T-cell (primary cell): Measurements from ENCODE around the gene CNOT4. TPM values are rescaled to one million over a fixed set of nuclear protein-coding genes. Genes with fewer than 3 reads are reported as not detected.

Experiments used
- ATAC-seq, 4 experiments: fragments of 200-7000 bp in 3 of 4; fragments of 150-1000 bp in 1 of 4; cut with Tn5 transposase; replicated peaks in 1 of 4; 1 replicate in 3 of 4; 2 replicates in 1 of 4; pipeline ENCODE4 v1.10.0; 2021; ENCODE audit warnings: moderate library complexity in 3 of 4, mild to moderate bottlenecking in 2 of 4, moderate number of reproducible peaks in 1 of 4
- CTCF ChIA-PET, 2 donors: fragments of 300-600 bp; sonication (Branson Sonifier 250); formaldehyde crosslinking; loops; one replicate each; lab custom pipeline; 2022; ENCODE audit warnings: antibody characterized with exemption in 2 of 2; lab: Charles Lee
- POLR2A ChIA-PET, 2 donors: fragments of 300-600 bp; sonication (Branson Sonifier 250); formaldehyde crosslinking; loops; one replicate each; lab custom pipeline; 2022; ENCODE audit warnings: antibody characterized with exemption in 2 of 2; lab: Charles Lee
- DNase-seq, 35 experiments: peaks; one replicate each; pipeline versions ENCODE4 v3.0.0 to v3.0.0-alpha.2; 2013 to 2023
- H3K27ac ChIP-seq: one replicate; pipeline ENCODE4 v1.5.1; 2013; ENCODE audit warnings: low read length
- H3K27me3 ChIP-seq, 2 experiments: replicated peaks in 1 of 2; 1 replicate in 1 of 2; 2 replicates in 1 of 2; pipeline versions ENCODE4 v1.6.1 to v1.7.0; 2013; ENCODE audit warnings: low read length in 1 of 2, mixed read lengths in 1 of 2; ENCODE audit not compliant: control insufficient read depth in 2 of 2, insufficient read depth in 2 of 2; ENCODE audit errors: extremely low read depth in 1 of 2
- H3K36me3 ChIP-seq, 2 donors: 1 replicate in 1 of 2; 2 replicates in 1 of 2; pipeline versions ENCODE4 v1.6.1 to v1.7.0; 2013; ENCODE audit warnings: low read length in 1 of 2; ENCODE audit not compliant: control insufficient read depth in 2 of 2, insufficient read depth in 1 of 2; ENCODE audit errors: extremely low read depth in 1 of 2
- H3K4me1 ChIP-seq, 2 experiments: 1 replicate in 1 of 2; 2 replicates in 1 of 2; pipeline versions ENCODE4 v1.6.1 to v1.7.0; 2013; ENCODE audit warnings: low read length in 2 of 2, mixed read lengths in 1 of 2; ENCODE audit not compliant: insufficient read depth in 2 of 2, control insufficient read depth in 1 of 2; ENCODE audit errors: extremely low read depth in 1 of 2
- H3K4me3 ChIP-seq, 2 donors: 1 replicate in 1 of 2; 2 replicates in 1 of 2; pipeline versions ENCODE4 v1.5.1 to v1.7.0; 2013; ENCODE audit warnings: mild to moderate bottlenecking in 2 of 2, low read length in 1 of 2, moderate library complexity in 1 of 2; ENCODE audit not compliant: control insufficient read depth in 1 of 2; ENCODE audit errors: extremely low read depth in 1 of 2
- H3K9me3 ChIP-seq: 2 replicates; pipeline ENCODE4 v1.7.0; 2013
- H3K27ac Mint-ChIP-seq, 2 donors: one replicate each; pipeline ENCODE4 v1.8.0; 2020 to 2021; ENCODE audit warnings: mild to moderate bottlenecking in 2 of 2, mixed read lengths in 2 of 2
- H3K27me3 Mint-ChIP-seq, 2 donors: one replicate each; pipeline ENCODE4 v1.8.0; 2021 to 2022; ENCODE audit warnings: mixed read lengths in 2 of 2
- H3K36me3 Mint-ChIP-seq: one replicate; pipeline ENCODE4 v1.8.0; 2021; ENCODE audit warnings: mixed read lengths
- H3K4me1 Mint-ChIP-seq, 3 donors: one replicate each; pipeline ENCODE4 v1.8.0; 2020 to 2022; ENCODE audit warnings: mixed read lengths in 3 of 3, mild to moderate bottlenecking in 1 of 3
- H3K4me3 Mint-ChIP-seq, 3 donors: one replicate each; pipeline ENCODE4 v1.8.0; 2020 to 2022; ENCODE audit warnings: mild to moderate bottlenecking in 3 of 3, mixed read lengths in 3 of 3, moderate library complexity in 3 of 3
- H3K9me3 Mint-ChIP-seq, 3 donors: one replicate each; pipeline ENCODE4 v1.8.0; 2020 to 2022; ENCODE audit warnings: mixed read lengths in 3 of 3
- WGBS: methylation state at CpG from one replicate; pipeline ENCODE4 v1.1.5; 2013; ENCODE audit warnings: missing lambda C conversion rate; ENCODE audit not compliant: insufficient coverage; 5-methylcytosine and 5-hydroxymethylcytosine counted together
- total RNA-seq, 35 experiments: library from RNA in 6 of 35; stranded (reverse) in 6 of 35; fragments of 120-200 nt in 1 of 35; gene quantifications; one replicate each; pipeline versions ENCODE4 v1.2.1 to v1.2.4 and lab custom pipeline; 2013 to 2026

Gene CNOT4
- total RNA-seq, 5 donors from 2014 or later (not counting 1 experiment from before 2014, with no cell fraction given): 29.4 to 36.8 (median 33.7) TPM

- H3K27me3 ChIP-seq: no peaks in the 10 kb centered on the region
- no peak for DNase-seq
- no peaks in the 10 kb centered on the region for H3K27me3 Mint-ChIP-seq
- H3K36me3 ChIP-seq: peaks cover 0 to 10% of the 10 kb centered on the region in 2 donors
- no peaks in the 10 kb centered on the region for H3K4me1 ChIP-seq
- no peak overlapping the region for H3K27ac Mint-ChIP-seq
- H3K9me3 ChIP-seq: no peaks in the 10 kb centered on the region
- ChIA-PET CTCF (no interaction called here), POLR2A (no interaction called here)
- no peaks in the 10 kb centered on the region for H3K4me1 Mint-ChIP-seq
- H3K4me3 ChIP-seq: no peak overlapping the region
- H3K27ac ChIP-seq: no peak overlapping the region
- WGBS: no CpG with 5 or more reads among the region's 3 CpGs
- ATAC-seq: no peak
- peaks cover 19% of the 10 kb centered on the region for H3K36me3 Mint-ChIP-seq
- no peaks in the 10 kb centered on the region for H3K9me3 Mint-ChIP-seq
- H3K4me3 Mint-ChIP-seq: no peak overlapping the region
Observed at GRCh38 chr7:135403302-135403701, 106.6 kb downstream of the CNOT4 start.

DNA sequence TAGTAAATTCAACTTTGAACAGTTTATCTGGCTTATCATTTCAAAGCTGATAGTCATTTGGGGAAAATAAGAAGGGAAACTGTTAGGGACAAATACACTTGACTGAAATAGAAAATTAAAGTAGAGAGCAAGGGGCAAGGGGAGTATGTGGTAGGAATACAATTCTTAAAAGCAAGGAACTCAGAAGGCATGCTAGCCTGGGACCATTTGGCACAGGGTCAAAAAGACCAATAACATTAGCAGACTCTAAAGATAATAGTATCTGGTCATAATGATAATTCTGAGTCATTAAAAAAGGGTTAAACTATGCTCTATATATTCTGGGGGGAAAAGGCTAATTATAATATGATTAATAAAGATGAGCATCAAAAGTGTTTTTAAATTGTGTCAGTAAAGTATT, 112.2 kb downstream of the CNOT4 start:
- Mint-ChIP-seq H3K36me3 (peaks cover 41% of the 10 kb centered on the region), H3K9me3 (no peaks in the 10 kb centered on the region), H3K27ac (no peak overlapping the region), H3K4me3 (no peak overlapping the region), H3K4me1 (peaks cover 0 to 5% (median 2%) of the 10 kb centered on the region in 3 donors), H3K27me3 (no peaks in the 10 kb centered on the region)
- H3K36me3 ChIP-seq: peaks cover 6 to 26% of the 10 kb centered on the region in 2 donors
- H3K4me3 ChIP-seq: no peak overlapping the region
- CTCF ChIA-PET: no interaction called here
- POLR2A ChIA-PET: no interaction called here
- no peak for ATAC-seq
- H3K9me3 ChIP-seq: no peaks in the 10 kb centered on the region
- H3K27ac ChIP-seq: no peak overlapping the region
- DNase-seq: no peak
- no peaks in the 10 kb centered on the region for H3K27me3 ChIP-seq
- no peaks in the 10 kb centered on the region for H3K4me1 ChIP-seq

DNA sequence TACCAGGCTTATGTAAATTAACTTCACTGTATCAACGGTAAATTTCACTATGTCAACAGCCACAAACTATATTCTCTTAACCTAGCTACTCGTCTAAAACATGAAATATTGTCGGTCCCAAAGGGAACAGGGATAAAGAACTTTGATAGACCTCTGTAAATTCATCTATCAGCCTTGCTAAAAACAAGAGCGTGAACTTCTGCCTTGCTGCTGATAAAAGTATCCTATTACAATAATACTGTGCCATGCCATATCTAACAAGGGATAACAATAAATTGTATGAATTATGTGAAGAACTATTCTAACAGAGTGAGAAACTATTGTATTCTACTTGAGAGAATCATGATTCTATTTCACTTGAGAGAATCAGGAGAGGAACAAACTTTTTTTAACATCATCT, 117.2 kb downstream of the CNOT4 start:
- Mint-ChIP-seq H3K27me3 (no peaks in the 10 kb centered on the region), H3K27ac (no peak overlapping the region), H3K4me3 (no peak overlapping the region), H3K9me3 (no peaks in the 10 kb centered on the region), H3K36me3 (peaks cover 56% of the 10 kb centered on the region), H3K4me1 (peaks cover 7 to 16% (median 9%) of the 10 kb centered on the region in 3 donors)
- 100% methylated on average over 2 of the region's 4 CpGs for WGBS
- CTCF ChIA-PET: no interaction called here
- DNase-seq (no peak), ATAC-seq (no peak)
- Histone ChIP-seq H3K4me1 (no peaks in the 10 kb centered on the region), H3K27ac (no peak overlapping the region), H3K27me3 (no peaks in the 10 kb centered on the region), H3K36me3 (peaks cover 6 to 27% of the 10 kb centered on the region in 2 donors), H3K9me3 (no peaks in the 10 kb centered on the region), H3K4me3 (no peak overlapping the region)
- POLR2A ChIA-PET: no interaction called here

DNA sequence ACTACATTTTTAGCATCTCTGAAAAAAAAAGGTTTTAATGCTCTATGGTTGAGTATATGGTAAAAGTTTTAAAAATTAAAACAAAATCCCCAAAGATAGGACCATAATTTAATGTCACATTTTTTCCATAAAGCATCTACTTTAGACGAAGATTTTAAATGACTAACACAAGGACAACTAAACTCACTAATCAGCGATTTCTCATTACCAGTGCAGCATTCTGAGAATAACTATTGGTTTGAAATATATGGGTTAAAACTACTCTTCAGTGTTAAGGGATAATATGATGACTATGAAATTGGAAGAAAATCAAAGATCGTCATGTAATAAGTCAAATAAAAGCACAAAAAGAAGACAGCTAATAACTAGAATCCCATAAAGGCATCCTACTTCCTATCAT, 118.4 kb downstream of the CNOT4 start:
- Mint-ChIP-seq H3K9me3 (no peaks in the 10 kb centered on the region), H3K36me3 (peaks cover 49% of the 10 kb centered on the region), H3K4me3 (no peak overlapping the region), H3K27me3 (no peaks in the 10 kb centered on the region), H3K4me1 (peaks cover 7 to 16% (median 9%) of the 10 kb centered on the region in 3 donors), H3K27ac (no peak overlapping the region)
- ChIA-PET CTCF (no interaction called here), POLR2A (interaction anchor here (0.6 kb wide), 2 partner anchors 10 to 182 kb away, joined by 3 to 4 read pairs; no protein-coding TSS in a partner anchor)
- DNase-seq: no peak
- no CpG with 5 or more reads among the region's 3 CpGs for WGBS
- Histone ChIP-seq H3K27me3 (no peaks in the 10 kb centered on the region), H3K27ac (no peak overlapping the region), H3K9me3 (no peaks in the 10 kb centered on the region), H3K4me1 (no peaks in the 10 kb centered on the region), H3K36me3 (peaks cover 6 to 31% of the 10 kb centered on the region in 2 donors), H3K4me3 (no peak overlapping the region)
- ATAC-seq: no peak

- ChIA-PET CTCF (no interaction called here), POLR2A (no interaction called here)
- H3K36me3 Mint-ChIP-seq: peaks cover 46% of the 10 kb centered on the region
- H3K27me3 Mint-ChIP-seq: no peaks in the 10 kb centered on the region
- no peak for ATAC-seq
- Histone ChIP-seq H3K9me3 (no peaks in the 10 kb centered on the region), H3K27me3 (no peaks in the 10 kb centered on the region), H3K27ac (no peak overlapping the region), H3K4me1 (no peaks in the 10 kb centered on the region), H3K4me3 (no peak overlapping the region), H3K36me3 (peaks cover 6 to 28% of the 10 kb centered on the region in 2 donors)
- H3K27ac Mint-ChIP-seq: no peak overlapping the region
- no peaks in the 10 kb centered on the region for H3K9me3 Mint-ChIP-seq
- DNase-seq: no peak
- peaks cover 7 to 16% (median 9%) of the 10 kb centered on the region in 3 donors for H3K4me1 Mint-ChIP-seq
- H3K4me3 Mint-ChIP-seq: no peak overlapping the region
Observed at GRCh38 chr7:135390829-135391228, 119.1 kb downstream of the CNOT4 start.

- Mint-ChIP-seq H3K4me3 (no peak overlapping the region), H3K27ac (no peak overlapping the region), H3K36me3 (peaks cover 41% of the 10 kb centered on the region), H3K9me3 (no peaks in the 10 kb centered on the region), H3K27me3 (no peaks in the 10 kb centered on the region), H3K4me1 (peaks cover 7 to 11% (median 9%) of the 10 kb centered on the region in 3 donors)
- Histone ChIP-seq H3K36me3 (peaks cover 6 to 23% of the 10 kb centered on the region in 2 donors), H3K27ac (no peak overlapping the region), H3K9me3 (no peaks in the 10 kb centered on the region), H3K4me1 (no peaks in the 10 kb centered on the region), H3K27me3 (no peaks in the 10 kb centered on the region), H3K4me3 (no peak overlapping the region)
- ATAC-seq (no peak), DNase-seq (no peak)
- ChIA-PET CTCF (no interaction called here), POLR2A (no interaction called here)
- WGBS: no CpG with 5 or more reads among the region's 3 CpGs
Observed at GRCh38 chr7:135389971-135390370, 119.9 kb downstream of the CNOT4 start.

DNA sequence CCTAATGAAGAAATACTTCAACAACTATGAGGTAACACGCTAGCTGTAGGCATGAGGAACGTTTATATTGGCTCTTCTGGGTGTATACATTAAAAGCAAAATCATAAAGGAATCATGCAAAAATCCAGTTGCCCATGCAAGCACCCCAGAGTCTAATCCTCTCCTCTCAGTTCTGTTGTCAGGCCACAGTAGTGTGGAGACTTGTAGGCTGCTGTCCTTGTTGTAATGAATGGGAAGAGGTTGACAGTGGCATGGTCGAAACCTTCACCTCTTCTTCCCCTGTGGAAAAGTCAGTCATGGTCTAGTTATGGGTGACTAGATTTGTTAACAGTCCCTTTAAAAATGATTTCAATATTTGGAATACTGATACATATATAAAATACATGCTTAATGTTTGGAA, 121.3 kb downstream of the CNOT4 start:
- H3K27ac ChIP-seq: no peak overlapping the region
- ChIA-PET CTCF (interaction anchor here in 1 of 2 donors (0.6 kb wide), 1 partner anchor 398 kb away, joined by 5 read pairs; no protein-coding TSS in a partner anchor), POLR2A (no interaction called here)
- WGBS: no CpG with 5 or more reads among the region's 3 CpGs
- H3K36me3 ChIP-seq: peaks cover 0 to 14% of the 10 kb centered on the region in 2 donors
- DNase-seq (no peak), ATAC-seq (no peak)
- H3K36me3 Mint-ChIP-seq: peaks cover 29% of the 10 kb centered on the region
- H3K27me3 Mint-ChIP-seq: no peaks in the 10 kb centered on the region
- peaks cover 7 to 11% (median 9%) of the 10 kb centered on the region in 3 donors for H3K4me1 Mint-ChIP-seq
- H3K4me3 ChIP-seq: no peak overlapping the region
- no peaks in the 10 kb centered on the region for H3K9me3 Mint-ChIP-seq
- H3K4me3 Mint-ChIP-seq: no peak overlapping the region
- no peaks in the 10 kb centered on the region for H3K4me1 ChIP-seq
- H3K27me3 ChIP-seq: no peaks in the 10 kb centered on the region
- no peaks in the 10 kb centered on the region for H3K9me3 ChIP-seq
- H3K27ac Mint-ChIP-seq: no peak overlapping the region
